GM19043 (cell line): ENCODE data around the gene PHLPP1.

ENCODE experiments used
- ATAC-seq: cut with Tn5 transposase; IDR thresholded peaks from one replicate; pipeline ENCODE4 v1.9.1; 2021; ENCODE audit warnings: low read depth; ENCODE audit not compliant: unreplicated experiment

PHLPP1 gene

DNA sequence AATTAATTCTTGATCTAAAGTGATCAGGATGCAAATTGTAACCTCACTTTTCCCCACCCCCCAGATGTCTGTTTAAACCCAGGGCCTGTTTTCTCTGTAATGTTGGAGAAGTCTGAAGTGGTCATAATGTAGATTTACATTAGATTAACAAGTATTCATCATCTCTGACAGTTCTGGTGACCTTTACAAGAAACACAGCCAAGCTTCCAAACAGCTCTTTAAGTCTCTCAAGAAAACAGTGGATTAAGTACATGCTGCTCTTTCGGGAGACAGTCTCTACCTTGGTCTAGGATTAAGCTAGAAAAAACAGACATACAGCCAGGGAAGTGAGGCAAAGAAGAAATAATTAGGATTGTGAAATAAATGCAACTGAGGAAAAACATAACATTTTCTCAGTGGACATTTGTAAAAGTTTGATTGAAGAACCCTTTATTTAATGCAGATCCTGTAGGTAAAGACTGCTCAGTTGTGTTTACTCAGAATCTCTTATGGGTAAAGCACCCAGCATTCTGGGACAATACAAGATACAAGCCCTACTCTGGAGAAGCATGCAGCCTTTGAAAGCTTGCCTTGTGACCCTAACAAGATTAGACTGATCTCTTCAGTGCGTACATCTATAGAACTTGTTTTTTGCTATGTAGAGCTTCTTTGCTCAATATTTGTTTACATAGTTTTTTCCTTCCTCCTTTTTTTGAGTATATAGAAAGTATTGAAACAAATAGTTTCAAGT lies 203.9 kb downstream of the PHLPP1 start:
- ATAC-seq: no peak

DNA sequence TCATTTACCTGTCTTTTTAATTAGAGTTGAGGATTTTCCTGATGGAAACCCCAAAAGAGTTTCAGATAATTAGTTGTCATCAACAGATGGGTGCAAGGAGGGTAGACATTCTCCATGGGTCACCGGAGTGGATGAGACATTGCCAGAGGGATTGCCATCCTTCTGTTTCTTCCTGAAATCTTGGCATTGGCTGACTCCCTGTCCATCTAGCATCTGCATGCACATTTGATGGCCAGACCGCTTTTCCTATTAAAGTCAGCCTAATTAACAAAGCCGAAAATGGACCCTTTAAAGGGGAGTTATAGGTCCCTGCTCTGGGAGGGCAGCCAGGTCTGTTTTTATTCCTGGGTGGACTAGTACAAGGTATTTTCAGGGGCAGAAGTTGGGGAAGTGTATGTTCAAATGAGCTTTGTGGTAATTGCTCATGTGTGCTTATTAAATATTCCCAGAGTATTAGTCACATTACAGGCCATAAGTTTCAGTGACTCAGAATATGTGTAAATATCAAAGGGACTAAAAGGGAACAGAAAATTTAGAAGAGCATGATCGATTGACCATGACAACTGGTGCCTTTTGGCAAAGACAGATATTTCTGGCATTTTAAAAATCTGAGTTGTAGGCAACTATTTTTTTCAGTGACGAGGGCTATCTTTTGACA lies 209.8 kb downstream of the PHLPP1 start:
- ATAC-seq: no peak

DNA sequence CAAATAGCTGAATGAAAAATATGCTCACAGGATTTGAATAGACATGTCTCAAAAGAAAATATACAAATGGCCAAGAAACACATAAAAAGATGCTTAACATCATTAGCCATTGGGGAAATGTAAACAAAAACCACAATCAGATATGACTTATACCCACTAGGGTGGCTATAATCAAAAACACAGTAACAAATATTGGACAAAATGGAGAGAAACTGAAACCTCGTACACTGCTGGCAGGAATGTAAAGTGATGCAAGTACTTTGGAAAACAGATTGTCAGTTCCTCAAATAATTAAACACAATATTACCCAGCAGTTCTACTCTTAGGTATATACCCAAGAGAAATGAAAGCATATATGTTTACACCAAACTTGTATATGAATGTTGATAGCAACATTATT lies 213.0 kb downstream of the PHLPP1 start:
- no peak for ATAC-seq

DNA sequence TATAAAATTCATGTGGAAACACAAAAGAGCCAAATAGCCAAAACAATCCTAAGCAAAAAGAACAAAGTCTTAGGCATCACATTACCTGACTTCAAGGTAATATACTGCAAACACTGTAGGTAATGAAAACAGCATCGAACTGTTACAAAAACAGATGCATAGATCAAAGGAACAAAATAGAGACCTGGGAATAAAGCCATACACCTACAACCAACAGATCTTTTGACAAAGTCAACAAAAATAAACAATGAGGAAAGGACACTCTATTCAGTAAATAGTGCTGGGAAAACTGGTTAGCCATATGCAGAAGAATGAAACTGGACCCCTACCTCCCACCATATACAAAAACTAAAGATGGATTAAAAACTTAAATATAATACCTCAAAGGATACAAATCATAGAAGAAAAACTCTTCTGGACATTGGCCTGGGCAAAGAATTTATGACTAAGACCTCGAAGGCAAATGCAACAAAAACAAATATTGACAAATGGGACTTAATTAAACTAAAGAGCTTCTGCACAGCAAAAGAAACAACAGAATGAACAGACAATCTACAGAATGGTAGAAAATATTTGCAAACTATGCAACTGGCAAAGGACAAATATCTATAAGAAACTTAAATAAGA lies 218.0 kb downstream of the PHLPP1 start:
- no peak for ATAC-seq

DNA sequence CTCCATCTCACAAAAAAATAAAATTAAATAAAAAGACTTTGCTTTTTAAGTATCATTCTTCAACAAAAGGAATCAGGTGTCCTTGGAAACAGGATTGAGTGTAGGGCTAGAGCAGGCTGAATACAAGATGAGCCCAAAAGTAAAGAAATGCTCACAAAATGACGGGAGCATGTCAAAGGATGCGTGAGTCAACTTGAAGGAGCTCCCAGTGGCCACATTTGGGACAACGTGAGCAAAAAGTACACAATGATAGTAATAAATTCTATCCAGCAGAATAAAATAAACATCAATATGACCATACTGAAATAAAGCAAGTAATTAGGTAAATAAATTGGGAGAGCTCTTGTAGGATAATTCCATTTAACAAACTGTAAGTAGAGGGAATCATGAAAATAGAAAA lies 220.7 kb downstream of the PHLPP1 start:
- no peak for ATAC-seq

DNA sequence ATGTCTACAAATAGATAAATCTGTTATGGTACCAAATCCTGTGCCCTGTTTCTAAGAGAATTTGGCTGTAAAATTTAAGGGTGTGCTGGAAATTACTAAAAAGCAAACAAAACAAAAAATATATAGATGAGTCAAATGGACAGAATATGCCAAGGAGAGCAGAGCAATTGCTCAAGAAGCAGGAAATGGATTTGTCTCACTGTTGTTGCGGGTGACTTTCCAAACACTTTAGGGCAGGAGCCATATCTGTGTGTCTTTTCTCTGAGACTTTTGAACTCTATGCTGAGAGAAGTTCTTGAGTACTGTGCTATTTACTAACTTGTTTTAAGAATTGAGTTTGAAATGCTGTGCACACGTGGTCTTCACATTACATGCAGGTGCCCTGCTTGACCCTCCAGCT lies 221.7 kb downstream of the PHLPP1 start:
- no peak for ATAC-seq

DNA sequence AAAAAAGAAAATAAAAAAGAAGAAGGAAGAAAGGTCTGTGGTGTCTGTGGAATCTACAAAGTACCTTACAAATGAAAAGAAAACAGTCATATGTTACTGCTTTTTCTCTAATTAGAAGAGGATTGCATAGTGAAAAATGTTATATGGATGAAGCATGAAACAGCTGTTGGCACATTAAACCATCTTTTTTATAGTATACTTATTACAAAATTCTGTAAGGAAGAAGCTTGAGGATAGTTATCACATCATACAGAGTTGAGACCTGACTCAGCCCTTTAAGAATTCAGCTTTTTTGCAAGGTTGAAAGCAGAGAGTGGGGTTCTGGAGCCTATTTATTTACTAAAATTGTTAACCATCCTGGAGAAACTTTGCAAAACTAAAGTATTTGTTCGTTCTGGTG lies 222.7 kb downstream of the PHLPP1 start:
- ATAC-seq: no peak

DNA sequence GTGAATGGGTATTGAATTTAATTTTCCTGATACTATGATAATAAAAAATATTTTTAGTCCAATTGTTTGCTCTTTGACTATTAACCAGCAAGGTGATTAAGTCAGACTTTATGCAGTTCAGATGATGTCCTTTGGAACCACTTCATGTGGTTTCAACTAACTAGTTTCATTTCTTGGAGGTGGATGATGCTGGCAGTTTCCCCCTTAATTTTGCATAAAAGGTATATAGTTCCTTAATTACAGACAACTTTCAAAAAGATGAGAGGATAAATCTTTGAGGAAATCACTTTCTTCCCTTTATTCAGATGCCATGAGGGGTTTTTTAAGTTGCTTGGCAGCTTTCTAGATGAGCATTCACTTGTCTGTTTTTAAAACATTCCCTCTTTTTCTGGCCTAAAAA lies 223.1 kb downstream of the PHLPP1 start:
- ATAC-seq: peak; percentile 75

DNA sequence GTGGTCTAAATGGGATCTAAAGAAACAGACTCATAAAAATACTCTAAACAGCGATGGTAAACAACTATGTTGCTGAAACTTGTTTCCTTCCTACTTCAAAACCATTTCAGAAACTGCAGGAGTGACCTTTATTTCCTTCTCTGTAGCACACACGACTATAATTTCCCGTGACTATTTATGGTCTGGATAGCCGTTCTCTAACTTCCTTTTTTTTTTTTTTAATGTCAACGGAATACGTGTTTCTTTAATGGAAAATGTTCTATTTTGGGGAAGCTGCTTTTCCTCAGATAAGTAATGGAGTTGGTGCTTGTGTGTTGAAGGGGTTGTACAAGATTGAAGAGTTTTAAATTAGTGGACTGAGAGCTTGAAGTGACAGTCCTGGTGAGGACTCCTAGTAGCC lies 224.1 kb downstream of the PHLPP1 start:
- ATAC-seq: no peak

DNA sequence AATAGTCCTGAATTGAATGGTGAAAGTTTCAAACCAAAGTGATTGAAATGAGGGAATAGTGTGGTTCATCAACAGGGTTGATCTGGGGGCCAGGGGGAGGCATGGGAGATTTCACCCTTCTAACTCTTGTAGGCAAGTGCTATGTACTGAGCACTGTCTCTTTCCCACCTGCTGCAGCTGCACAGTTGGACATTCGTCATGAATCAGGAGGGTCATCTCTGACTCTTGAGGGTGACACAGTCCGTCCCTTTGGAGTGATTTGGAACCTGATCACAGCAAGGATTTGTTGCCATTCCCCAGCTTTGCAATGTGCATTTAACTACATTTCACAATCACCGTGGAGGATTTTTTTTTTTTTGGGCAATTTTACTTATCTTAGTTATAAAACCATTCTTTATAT lies 224.6 kb downstream of the PHLPP1 start:
- no peak for ATAC-seq

DNA sequence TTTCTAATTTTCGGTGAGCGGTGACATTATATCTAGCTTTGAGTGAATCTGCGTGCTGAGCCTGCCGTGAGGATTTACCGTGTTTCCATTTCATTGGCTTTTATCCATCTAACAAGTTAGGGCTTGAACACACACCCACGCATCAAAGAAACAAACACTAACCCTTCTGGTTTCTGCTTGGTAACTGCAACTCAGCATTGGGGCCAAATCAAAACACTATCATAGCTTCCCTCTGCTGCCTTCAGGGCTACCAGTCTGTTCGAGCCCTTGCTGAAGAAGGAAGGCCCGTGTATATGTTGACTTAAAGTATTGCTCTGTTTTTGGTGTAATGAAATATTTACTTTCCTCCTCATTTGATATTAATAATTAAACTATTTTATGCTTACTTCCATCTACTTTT lies 227.2 kb downstream of the PHLPP1 start:
- no peak for ATAC-seq

DNA sequence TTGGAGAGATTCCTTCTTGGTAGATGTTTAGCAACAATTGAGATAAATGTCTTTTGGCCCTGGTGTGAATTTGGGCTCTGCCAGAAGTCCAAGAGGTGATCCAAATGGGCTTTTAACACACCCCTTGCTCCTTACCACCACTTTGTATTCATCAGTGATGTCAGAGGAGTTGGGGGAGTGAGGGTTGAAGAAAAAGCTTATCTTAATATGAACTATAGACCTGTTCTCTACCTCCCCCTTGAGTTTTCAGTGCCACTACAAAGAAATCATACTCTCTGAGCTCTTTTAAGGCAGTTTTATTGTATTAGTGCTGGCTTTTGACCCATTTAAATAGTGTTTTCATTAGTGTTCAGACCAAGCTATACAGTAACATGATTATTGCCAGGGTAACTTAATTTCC lies 229.1 kb downstream of the PHLPP1 start:
- no peak for ATAC-seq

DNA sequence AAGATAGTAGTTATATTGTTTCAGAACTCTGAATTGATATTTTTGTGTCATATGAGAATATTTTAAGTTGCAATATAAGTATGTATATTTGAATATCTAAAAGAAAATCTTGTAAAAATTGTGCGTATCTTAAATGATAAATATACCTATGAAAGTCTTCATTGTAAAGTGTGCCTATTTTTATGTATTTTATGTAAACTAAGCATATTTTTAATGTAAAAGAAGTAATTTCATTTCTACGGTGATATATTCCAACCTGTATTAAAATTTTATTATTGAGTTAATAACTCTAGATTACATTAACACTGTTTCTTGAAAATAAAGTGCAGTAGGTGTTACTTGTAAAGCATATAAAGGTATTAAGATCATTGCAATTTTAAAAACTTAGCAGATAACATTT lies 233.4 kb downstream of the PHLPP1 start:
- ATAC-seq: no peak

DNA sequence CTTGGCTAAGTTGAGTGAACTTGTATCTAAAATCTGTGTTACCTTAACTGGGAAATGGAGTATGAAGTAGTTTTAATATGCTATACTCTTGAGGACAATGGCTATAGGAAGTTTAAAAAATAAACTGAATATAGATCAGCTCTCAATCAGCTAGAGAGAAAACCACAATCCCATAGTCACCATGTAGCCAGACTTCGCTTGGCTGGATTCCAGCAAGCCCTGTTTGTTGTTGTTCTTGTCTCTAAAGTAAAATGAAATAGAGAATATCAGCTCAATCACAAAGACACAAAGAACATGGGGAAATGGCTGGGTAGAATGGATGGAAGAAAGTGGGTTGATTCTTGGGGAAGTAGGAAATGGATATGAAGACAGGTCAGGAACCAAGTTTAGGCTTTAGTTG lies 234.9 kb downstream of the PHLPP1 start:
- no peak for ATAC-seq

DNA sequence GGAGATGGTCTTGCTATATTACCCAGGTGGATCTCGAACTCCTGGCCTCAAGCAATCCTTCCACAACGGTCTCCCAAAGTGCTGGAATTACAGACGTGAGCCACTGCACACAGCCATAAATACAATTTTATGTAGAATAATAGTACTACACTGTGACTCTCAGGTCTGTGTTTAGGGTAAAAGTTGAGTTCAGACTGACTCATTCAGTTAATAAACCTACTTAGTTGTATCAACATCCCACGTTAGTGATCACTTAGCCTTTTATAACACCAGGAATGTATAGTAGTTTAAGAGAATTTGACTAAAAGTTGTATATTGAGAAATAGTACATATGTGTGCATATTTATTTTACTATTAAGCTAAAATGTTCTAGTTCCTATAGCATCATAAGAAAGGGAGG lies 237.5 kb downstream of the PHLPP1 start:
- no peak for ATAC-seq

DNA sequence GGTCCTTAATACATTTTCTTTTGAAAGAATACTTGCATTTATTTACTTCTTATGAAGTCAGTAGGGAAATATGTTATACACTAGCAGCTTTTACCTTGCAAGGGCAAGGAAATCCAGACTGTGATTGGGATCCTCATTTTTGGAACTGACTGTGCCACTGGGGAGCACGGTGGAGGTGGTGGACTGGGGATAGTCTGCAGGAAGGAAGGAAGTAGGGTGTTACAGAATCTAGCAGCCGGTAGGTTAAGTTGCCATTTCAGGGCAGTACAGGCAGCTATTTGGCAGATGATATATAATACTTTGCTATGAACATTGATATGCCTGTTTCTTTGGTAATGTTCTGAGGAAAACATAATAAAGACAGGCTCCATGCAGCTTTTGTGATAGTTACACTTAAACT lies 238.3 kb downstream of the PHLPP1 start:
- no peak for ATAC-seq

DNA sequence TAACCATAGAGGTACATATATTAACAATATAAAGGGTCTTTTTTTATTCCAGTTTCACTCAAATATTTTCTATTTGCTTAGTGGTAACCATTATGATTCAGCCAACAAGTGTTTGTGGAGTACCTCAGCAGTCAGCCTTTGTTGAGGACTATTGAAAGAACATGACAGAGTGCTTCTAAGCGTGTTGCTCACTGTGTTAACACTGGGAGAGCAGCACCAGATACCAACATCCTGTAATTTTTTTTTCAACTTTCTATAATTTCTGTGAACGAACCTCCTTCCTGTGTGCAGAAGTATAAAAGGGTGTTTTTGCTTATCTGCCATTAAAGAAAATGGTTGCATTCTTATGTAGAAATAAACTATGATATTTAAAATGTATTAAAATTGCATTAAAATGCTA lies 239.0 kb downstream of the PHLPP1 start:
- no peak for ATAC-seq

DNA sequence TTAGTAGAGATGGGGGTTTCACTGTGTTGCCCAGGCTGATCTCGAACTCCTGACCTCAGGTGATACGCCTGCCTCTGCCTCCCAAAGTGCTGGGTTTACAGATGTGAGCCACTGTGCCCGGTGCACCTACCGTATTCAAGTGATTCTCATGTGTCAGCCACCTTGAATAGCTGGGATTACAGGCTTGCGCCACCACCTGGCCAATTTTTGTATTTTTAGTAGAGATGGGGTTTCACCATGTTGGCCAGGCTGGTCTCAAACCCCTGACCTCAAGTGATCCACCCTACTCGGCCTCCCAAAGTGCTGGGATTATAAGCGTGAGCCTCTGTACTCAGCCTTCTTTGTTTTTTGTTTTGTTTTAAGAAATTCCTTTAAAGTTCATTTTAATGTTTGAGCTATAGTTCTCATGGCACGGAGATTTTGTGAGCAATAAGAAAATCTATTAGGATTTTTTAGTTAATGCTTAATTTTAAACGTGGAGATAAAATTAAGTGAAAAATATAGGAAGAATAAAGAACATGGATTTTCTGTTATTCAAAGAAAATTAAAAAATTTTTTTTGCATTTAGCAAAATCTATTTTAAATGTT lies 242.6 kb downstream of the PHLPP1 start:
- peak; percentile 66 for ATAC-seq

DNA sequence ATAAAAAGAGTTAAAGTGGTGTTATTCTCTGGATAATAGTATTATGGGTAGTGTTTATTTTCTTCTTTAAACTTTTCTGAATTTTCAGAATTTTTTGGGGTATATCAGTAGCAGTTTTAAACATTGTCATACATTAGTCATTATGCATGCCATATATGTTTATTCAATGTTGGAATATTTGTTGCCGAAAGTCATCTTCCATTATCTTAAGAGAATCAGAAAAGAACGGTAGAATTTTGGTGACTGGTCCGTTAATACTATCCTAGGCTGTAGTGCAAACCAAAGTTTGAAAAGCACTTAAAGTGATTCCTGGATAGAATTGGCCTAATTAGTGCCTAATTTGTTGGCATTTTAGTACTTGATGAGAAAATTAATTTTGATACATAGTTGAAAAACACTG lies 244.1 kb downstream of the PHLPP1 start:
- no peak for ATAC-seq

DNA sequence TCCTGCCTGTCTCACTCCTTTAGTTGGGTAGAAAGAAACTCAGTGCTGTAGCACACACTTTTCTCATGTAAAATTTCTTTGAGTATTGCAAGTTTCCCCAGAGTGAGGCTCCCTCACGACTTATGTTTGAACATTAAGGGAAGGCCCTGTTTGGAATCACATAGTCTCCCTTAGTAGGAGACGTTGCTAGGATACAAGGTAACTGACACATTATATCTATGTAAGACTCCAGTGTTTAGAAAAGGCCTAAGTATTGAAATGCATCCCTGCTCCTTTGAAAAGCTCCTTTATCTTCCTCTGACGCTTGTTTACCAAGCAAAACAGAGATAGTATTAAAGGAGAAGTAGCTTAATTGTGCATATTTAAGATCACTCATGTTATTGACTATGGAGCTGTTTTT lies 248.2 kb downstream of the PHLPP1 start:
- no peak for ATAC-seq

DNA sequence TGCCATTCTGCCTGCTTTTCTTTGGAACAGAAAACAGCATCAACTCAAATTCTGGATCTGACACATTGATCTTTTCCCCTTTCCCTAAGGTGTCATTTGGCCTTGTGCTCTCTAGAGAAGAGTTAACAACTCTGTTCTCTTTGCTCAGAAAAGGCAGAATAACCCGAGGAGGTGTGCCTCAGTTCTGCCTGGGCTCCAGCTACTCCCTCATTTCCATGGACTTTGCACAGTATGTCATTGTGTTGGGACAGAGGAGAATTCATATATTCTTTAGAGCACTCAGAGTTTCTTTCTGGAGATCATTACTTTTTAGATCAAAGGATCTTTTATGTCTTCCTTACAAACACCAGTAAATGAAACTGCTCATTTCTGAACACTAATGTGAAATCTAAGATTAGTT lies 249.1 kb downstream of the PHLPP1 start:
- ATAC-seq: no peak

DNA sequence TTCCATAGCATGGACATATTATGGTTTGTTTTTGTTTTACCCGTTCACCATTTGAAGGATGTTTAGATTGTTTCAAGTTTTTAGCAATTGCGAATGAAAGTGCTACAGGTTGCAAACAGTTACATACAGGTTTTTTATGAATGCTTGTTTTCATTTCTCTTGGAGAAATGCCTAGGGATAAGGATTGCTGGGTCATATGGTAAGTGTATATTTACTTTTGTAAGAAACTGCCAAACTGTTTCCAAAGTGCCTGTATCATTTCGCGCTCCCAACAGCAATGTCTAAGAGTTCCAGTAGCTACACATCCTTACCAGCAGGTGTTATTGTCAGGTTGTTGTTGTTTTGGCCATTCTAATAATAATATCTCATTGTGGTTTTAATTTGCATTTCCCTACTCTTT lies 251.7 kb downstream of the PHLPP1 start:
- no peak for ATAC-seq
